IPS DF 6.9 (cell line): ENCODE data around the gene SSBP3.

Source experiments
- DNase-seq: peaks from one replicate; pipeline ENCODE4 v3.0.0-alpha.2; 2013; ENCODE audit warnings: low read depth, low spot score
- H3K27ac ChIP-seq: one replicate; pipeline ENCODE4 v1.5.1; 2013; ENCODE audit warnings: low read length, control low read depth
- H3K27me3 ChIP-seq: 2 replicates; pipeline ENCODE4 v1.6.1; 2013; ENCODE audit warnings: mild to moderate bottlenecking, low read length; ENCODE audit not compliant: control insufficient read depth, insufficient read depth
- H3K36me3 ChIP-seq: 2 replicates; pipeline ENCODE4 v1.6.1; 2013; ENCODE audit warnings: low read length; ENCODE audit not compliant: control insufficient read depth, insufficient read depth
- H3K4me1 ChIP-seq: 2 replicates; pipeline ENCODE4 v1.6.1; 2013; ENCODE audit warnings: low read length; ENCODE audit not compliant: control insufficient read depth, insufficient read depth
- H3K4me3 ChIP-seq: 2 replicates; pipeline ENCODE4 v1.5.1; 2013; ENCODE audit warnings: mild to moderate bottlenecking, low read length
- H3K9me3 ChIP-seq: 2 replicates; pipeline ENCODE4 v1.6.1; 2013; ENCODE audit warnings: low read length, inconsistent platforms; ENCODE audit not compliant: control insufficient read depth, insufficient read depth
- WGBS: extraction: QIAGEN DNeasy Blood & Tissue Kit; methylation state at CpG from one replicate; pipeline ENCODE4 v1.1.7; 2013; ENCODE audit warnings: mixed read lengths, missing lambda C conversion rate; ENCODE audit not compliant: insufficient read length, insufficient coverage; 5-methylcytosine and 5-hydroxymethylcytosine counted together

The SSBP3 gene

DNA sequence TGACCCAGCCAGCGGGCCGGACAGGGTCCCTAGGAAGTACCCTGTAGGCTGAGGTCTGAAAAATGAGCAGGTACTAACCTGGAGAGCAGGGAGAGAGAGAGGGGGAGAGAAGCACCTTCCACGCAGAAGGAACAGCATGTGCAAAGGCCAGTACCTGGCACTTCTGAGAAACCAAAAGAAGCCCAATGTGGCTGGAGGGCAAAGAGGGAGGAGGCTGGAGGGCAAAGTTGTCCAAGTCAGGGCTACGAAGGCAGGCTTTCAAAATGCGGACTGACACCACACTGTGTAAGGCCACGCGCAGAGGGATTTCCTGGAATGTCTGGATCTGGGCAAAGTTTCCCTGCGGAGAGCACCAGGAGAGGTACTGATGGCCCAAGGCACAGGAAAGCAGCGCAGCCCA is 64.4 kb downstream of the SSBP3 start:
- Histone ChIP-seq H3K9me3 (no peaks in the 10 kb centered on the region), H3K36me3 (no peaks in the 10 kb centered on the region), H3K4me1 (peaks cover 14% of the 10 kb centered on the region), H3K27me3 (no peaks in the 10 kb centered on the region), H3K27ac (no peak overlapping the region), H3K4me3 (no peak overlapping the region)
- DNase-seq = no peak
- no CpG with 5 or more reads among the region's 9 CpGs for WGBS

- peaks cover 18% of the 10 kb centered on the region for H3K4me1 ChIP-seq
- DNase-seq = no peak
- no peaks in the 10 kb centered on the region for H3K9me3 ChIP-seq
- no peak overlapping the region for H3K27ac ChIP-seq
- H3K36me3 ChIP-seq = no peaks in the 10 kb centered on the region
- H3K27me3 ChIP-seq = no peaks in the 10 kb centered on the region
- no peak overlapping the region for H3K4me3 ChIP-seq
- WGBS = no CpG with 5 or more reads among the region's 5 CpGs
Measured at GRCh38 chr1:54340878-54341277, 65.3 kb downstream of the SSBP3 start.

DNA sequence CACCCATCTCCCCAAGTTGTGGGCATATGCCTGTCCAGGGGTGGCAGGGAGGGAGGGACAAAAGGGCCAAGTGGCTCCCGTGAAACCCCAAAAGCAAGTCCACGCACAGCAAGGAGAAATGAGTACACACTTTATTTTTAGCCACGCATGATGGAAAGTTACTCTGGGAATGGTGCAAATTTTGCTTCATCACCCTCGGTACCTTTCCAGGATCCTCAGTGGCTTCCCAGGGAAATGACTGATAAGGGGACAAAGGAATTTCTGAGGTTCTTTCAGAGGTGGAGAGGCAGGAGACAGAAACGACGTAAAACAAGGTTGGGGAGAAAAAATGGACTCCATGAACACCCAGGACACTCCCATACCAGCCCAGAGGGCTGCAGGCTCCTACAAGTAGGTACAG is 65.8 kb downstream of the SSBP3 start:
- no peak overlapping the region for H3K4me3 ChIP-seq
- H3K27me3 ChIP-seq = no peaks in the 10 kb centered on the region
- DNase-seq = no peak
- WGBS = no CpG with 5 or more reads among the region's 6 CpGs
- H3K27ac ChIP-seq = no peak overlapping the region
- H3K36me3 ChIP-seq = no peaks in the 10 kb centered on the region
- peaks cover 19% of the 10 kb centered on the region for H3K4me1 ChIP-seq
- no peaks in the 10 kb centered on the region for H3K9me3 ChIP-seq

DNA sequence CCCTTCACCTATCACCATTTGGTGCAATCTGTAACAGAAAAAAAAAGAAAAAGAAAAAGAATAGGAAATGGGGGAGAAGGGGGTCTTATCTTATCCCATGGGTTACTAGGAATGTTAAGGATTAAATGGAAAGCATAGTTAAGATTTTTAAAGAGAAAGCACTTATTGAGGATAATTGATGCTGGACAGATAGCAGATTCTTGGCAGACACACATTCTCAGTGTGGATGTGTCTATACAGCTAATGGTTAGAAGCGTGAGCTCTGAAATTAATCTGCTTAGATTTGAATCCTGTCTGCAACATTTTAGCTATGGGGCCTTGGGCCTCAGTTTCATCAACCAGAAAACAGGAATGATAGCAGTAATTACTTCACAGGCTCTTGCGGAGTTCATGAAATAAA is 67.1 kb downstream of the SSBP3 start:
- Histone ChIP-seq H3K36me3 (no peaks in the 10 kb centered on the region), H3K27ac (no peak overlapping the region), H3K27me3 (no peaks in the 10 kb centered on the region), H3K4me3 (no peak overlapping the region), H3K4me1 (peaks cover 19% of the 10 kb centered on the region), H3K9me3 (no peaks in the 10 kb centered on the region)
- DNase-seq = no peak
- WGBS = no CpG with 5 or more reads among the region's 2 CpGs

DNA sequence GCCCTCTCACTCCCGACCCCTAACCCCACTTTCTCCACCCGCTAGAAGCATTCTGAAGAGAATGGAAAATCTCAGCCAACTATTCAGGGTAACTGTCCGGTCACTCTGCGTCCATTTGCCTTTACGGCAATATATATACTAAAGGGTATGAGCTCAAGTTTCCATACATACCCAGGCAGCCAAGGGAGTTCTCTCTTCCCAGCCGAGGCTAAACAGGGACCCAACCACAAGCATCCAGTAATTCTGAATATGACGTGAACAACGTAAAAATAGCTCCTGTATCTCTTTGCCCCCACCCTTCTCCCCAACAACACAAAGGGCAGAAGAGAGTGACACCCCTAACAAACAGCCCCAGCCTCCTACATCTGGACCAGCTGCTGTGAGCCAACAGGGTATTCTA is 67.7 kb downstream of the SSBP3 start:
- no CpG with 5 or more reads among the region's 8 CpGs for WGBS
- Histone ChIP-seq H3K27ac (no peak overlapping the region), H3K9me3 (no peaks in the 10 kb centered on the region), H3K4me1 (peaks cover 19% of the 10 kb centered on the region), H3K4me3 (no peak overlapping the region), H3K27me3 (no peaks in the 10 kb centered on the region), H3K36me3 (no peaks in the 10 kb centered on the region)
- no peak for DNase-seq

DNA sequence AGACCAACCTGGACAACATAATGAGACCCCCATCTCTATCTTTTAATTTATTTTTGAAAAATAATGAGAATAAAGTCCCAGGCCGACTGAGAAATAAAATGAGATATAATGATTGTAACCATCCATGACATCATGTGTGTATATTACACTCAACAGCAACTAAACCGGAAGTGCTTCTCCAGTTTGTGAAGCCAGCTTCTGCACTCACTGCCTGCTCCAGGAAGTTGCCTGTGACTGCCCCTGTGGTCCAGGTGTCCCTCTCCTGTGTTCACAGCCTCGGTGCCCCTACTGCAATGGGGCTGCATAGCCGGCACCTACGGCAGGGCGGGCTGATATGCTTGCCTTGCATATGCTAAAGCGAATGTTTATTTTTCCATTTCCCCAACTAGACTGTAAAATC is 68.3 kb downstream of the SSBP3 start:
- H3K4me1 ChIP-seq = peaks cover 15% of the 10 kb centered on the region
- DNase-seq = no peak
- WGBS = no CpG with 5 or more reads among the region's 7 CpGs

DNA sequence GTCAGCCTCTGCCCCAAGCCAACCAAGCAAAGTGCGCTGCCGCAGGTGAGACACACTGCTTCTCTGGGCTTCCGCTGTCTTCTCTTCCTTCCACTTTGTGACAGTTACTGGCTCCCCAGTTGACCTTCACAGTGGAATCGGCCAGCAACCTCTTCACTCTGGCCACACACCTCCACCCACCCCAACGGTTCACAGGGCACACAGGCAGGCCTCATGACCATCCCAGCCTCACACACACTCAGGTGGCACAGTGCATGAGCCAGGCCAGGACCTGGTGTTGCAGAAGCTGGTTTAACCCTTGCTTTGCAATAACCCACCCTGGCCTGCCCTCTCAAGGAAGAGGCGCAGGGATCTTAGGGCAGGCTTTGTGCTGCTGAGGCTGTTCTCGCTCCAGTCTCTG is 69.2 kb downstream of the SSBP3 start:
- H3K9me3 ChIP-seq = no peaks in the 10 kb centered on the region
- no peaks in the 10 kb centered on the region for H3K27me3 ChIP-seq
- WGBS = no CpG with 5 or more reads among the region's 7 CpGs
- H3K4me3 ChIP-seq = no peak overlapping the region
- no peaks in the 10 kb centered on the region for H3K36me3 ChIP-seq
- DNase-seq = no peak
- no peak overlapping the region for H3K27ac ChIP-seq
- peaks cover 18% of the 10 kb centered on the region for H3K4me1 ChIP-seq

More for the DNA sequence above, 68.3 kb downstream of the SSBP3 start:
- no peak overlapping the region for H3K27ac ChIP-seq
- no peaks in the 10 kb centered on the region for H3K27me3 ChIP-seq
- no peaks in the 10 kb centered on the region for H3K9me3 ChIP-seq
- H3K4me3 ChIP-seq = no peak overlapping the region
- no peaks in the 10 kb centered on the region for H3K36me3 ChIP-seq

DNA sequence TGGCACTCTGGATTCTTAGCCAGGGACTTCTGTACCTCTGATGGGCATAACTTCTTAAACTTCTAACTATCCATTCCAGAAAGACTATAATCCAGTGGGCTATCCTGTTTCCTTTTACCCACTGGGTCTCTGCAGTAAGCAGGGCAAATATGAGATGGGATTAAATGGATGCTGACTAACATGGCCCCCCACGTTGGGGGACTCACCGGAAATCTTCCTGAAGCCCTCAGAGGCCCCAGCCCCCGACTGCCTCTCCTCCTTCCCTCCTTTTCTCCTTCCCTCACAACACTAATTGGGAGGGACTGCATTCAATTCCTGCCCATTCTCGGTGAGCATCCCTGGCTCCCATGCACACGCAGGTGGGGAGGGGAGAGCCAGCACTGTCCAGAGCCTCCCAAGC is 70.1 kb downstream of the SSBP3 start:
- no peaks in the 10 kb centered on the region for H3K27me3 ChIP-seq
- no peaks in the 10 kb centered on the region for H3K36me3 ChIP-seq
- no peak overlapping the region for H3K4me3 ChIP-seq
- peaks cover 24% of the 10 kb centered on the region for H3K4me1 ChIP-seq
- no peaks in the 10 kb centered on the region for H3K9me3 ChIP-seq
- WGBS = no CpG with 5 or more reads among the region's 5 CpGs
- DNase-seq = no peak
- no peak overlapping the region for H3K27ac ChIP-seq

DNA sequence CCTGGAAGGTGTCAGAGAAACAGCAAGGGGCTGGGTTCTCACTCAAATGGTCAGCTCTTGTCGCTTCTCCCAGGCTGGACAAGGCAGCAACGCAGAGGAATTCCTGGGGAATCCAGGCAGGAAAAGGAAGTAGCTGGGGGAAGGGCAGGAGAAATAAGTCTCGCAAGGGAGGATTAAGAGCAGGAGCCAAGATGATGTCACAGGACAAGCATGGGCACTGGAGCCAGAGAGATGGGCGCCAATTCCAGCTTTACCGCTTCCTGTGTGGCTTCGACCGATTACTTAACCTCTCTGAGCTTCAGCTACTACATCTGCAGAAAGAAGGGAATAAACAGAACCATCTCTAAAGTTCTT is 70.5 kb downstream of the SSBP3 start:
- no peak overlapping the region for H3K27ac ChIP-seq
- H3K9me3 ChIP-seq = no peaks in the 10 kb centered on the region
- peaks cover 24% of the 10 kb centered on the region for H3K4me1 ChIP-seq
- no peak overlapping the region for H3K4me3 ChIP-seq
- no peaks in the 10 kb centered on the region for H3K36me3 ChIP-seq
- H3K27me3 ChIP-seq = no peaks in the 10 kb centered on the region
- WGBS = no CpG with 5 or more reads among the region's 7 CpGs
- DNase-seq = no peak

DNA sequence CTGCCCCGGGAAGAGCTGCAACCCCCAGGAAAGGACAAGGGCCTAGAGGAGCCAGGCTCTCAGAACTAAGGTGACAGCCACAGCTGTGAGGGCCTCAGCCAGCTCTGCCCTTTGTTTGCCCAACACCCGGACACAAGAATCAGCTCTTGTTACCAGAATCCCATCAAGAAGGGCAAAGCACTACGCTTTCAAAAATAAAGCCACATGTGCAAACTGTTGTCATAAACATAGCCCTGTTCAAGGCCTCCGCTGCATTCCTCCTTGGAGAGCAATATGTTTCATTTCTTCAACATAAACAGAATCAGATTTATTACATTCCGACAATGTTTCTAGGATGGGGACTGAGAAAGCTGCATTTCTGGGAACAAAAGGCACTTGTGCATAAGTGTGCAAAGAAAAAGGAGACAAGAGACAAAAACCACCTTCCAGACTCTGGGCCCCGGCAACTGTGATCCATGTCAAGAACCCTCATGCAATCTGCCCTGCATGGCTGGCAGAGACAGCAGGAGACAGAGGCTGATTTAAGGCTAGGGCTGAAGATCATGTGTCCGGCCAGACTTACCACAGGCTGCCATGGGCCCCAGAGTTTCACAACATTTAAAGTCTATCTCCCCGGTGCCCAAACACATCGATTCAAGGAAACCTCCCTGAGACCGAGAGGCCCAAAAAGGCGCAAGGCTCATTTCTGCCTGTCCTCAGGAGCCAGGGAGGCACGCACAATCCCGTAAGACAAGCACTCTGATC is 71.0 kb downstream of the SSBP3 start:
- Histone ChIP-seq H3K36me3 (no peaks in the 10 kb centered on the region), H3K4me3 (no peak overlapping the region), H3K27me3 (no peaks in the 10 kb centered on the region), H3K27ac (no peak overlapping the region), H3K9me3 (no peaks in the 10 kb centered on the region), H3K4me1 (peaks cover 23% of the 10 kb centered on the region)
- DNase-seq = no peak
- WGBS = no CpG with 5 or more reads among the region's 13 CpGs
